Stimulated activated CD4-positive, alpha-beta T cell treated with anti-CD3 and anti-CD28 coated beads, Interleukin-2, amount 100 ng/mL, for 48 hours (primary cell): ENCODE results near the gene PPAT.

Experiments used
- DNase-seq, 2 donors: peaks; one replicate each; pipeline ENCODE4 v3.0.0-alpha.2; 2020

The PPAT gene

GRCh38 chr4:56430203-56430602 lies 5.2 kb downstream of the PPAT start:
- DNase-seq = no peak

GRCh38 chr4:56427179-56427578 lies 8.2 kb downstream of the PPAT start:
- no peak for DNase-seq

- no peak for DNase-seq
Observed at GRCh38 chr4:56426273-56426672, 9.1 kb downstream of the PPAT start.

GRCh38 chr4:56425518-56425917 lies 9.9 kb downstream of the PPAT start:
- no peak for DNase-seq

GRCh38 chr4:56424697-56425514 lies 10.5 kb downstream of the PPAT start:
- peak; percentile 11 to 13 for DNase-seq

- DNase-seq = no peak
Observed at GRCh38 chr4:56424176-56424575, 11.2 kb downstream of the PPAT start.

- no peak for DNase-seq
Observed at GRCh38 chr4:56417396-56417795, 18.0 kb downstream of the PPAT start.

GRCh38 chr4:56416349-56416748 lies 19.1 kb downstream of the PPAT start:
- DNase-seq = no peak

- no peak for DNase-seq
Observed at GRCh38 chr4:56414135-56414670, 21.2 kb downstream of the PPAT start.

GRCh38 chr4:56410247-56411062 lies 25.0 kb downstream of the PPAT start:
- DNase-seq = no peak

- DNase-seq = no peak
Observed at GRCh38 chr4:56409511-56410090, 25.8 kb downstream of the PPAT start.

GRCh38 chr4:56408978-56409377 lies 26.4 kb downstream of the PPAT start:
- DNase-seq = no peak

- DNase-seq = no peak
Observed at GRCh38 chr4:56406151-56406550, 29.3 kb downstream of the PPAT start.

- no peak for DNase-seq
Observed at GRCh38 chr4:56405016-56405415, 30.4 kb downstream of the PPAT start.

GRCh38 chr4:56400560-56400959 lies 34.9 kb downstream of the PPAT start:
- DNase-seq = no peak

GRCh38 chr4:56391270-56391669 lies 44.1 kb downstream of the PPAT start:
- no peak for DNase-seq

- DNase-seq = no peak
Observed at GRCh38 chr4:56389558-56389957, 45.9 kb downstream of the PPAT start.

GRCh38 chr4:56388306-56388705 lies 47.1 kb downstream of the PPAT start:
- no peak for DNase-seq

GRCh38 chr4:56387023-56388001 lies 48.1 kb downstream of the PPAT start, which contains the start of gene AASDH:
Gene AASDH (minus strand): TSS chr4:56387491. CDS start chr4:56384299, 3,192 bp downstream.
- DNase-seq = peak; percentile 95 to 96

- no peak for DNase-seq
Observed at GRCh38 chr4:56386091-56386490, 49.3 kb downstream of the PPAT start.

GRCh38 chr4:56375458-56375857 lies 60.0 kb downstream of the PPAT start:
- DNase-seq = no peak

- DNase-seq = no peak
Observed at GRCh38 chr4:56374956-56375355, 60.5 kb downstream of the PPAT start.
